T47D (cell line): ENCODE results near the gene ZNF280B.
"Not testable (repeated sequence)": the region's sequence is repeated elsewhere in the genome, so short reads cannot be mapped to it uniquely, and the experiment has no call there.

Experiments used
- DNase-seq, 2 experiments: peaks; one replicate each; pipeline versions ENCODE4 v3.0.0 to v3.0.0-alpha.2; 2011 to 2012; ENCODE audit warnings: low read depth in 1 of 2, low spot score in 1 of 2
- JUND ChIP-seq: IDR thresholded peaks from 2 replicates; pipeline ENCODE4 v1.6.1; 2012; ENCODE audit warnings: low read depth
- in situ Hi-C: cut with HindIII; loops from 2 replicates; pipeline ENCODE4 v1.10.0; 2016; ENCODE audit warnings: low sequenced_read_pairs, low pct_unique_long_range_greater_than_20kb

The ZNF280B gene

DNA sequence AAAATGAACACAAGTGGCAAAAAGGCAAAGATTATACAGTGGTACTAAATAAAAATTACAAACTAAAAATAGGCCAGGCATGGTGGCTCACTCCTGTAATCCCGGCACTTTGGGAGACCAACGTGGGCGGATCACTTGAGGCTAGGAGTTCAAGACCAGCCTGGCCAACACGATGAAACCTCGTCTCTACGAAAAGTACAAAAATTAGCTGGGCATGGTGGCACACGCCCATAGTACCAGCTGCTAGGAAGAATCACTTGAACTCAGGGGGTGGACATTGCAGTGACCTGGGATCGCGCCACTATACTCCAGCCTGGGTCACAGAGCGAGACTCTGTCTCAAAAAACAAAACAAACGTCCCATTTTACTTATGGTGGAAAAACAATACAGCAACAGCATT lies 24.5 kb downstream of the ZNF280B start:
- DNase-seq: no peak
- in situ Hi-C loops: no loop called here
- no peak for TF ChIP-seq JUND

DNA sequence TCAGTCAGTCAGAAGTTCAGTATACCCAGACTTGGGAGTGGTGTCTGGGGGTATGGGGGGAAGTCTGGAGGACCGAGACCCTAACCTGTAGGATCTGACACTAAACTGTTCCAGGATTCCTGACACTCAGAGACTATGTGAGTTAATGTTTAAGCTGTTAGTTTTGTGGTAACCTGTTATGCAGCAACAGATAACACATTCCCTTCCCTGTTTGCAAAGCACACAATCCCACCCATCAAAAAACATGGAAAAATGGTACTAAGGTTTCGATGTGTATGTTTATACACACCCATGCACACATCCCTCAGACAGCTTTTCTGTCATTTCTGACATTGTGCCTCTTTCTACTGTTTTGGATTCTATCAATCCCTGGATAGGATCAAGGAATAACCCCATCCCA lies 27.6 kb downstream of the ZNF280B start:
- in situ Hi-C loops: no loop called here
- TF ChIP-seq JUND: no peak
- DNase-seq: no peak

GRCh38 chr22:22479999-22480532 lies 28.5 kb downstream of the ZNF280B start:
- no peak for DNase-seq
- TF ChIP-seq JUND: no peak
- in situ Hi-C loops: no loop called here

GRCh38 chr22:22479116-22479515 lies 29.4 kb downstream of the ZNF280B start:
- in situ Hi-C loops: no loop called here
- TF ChIP-seq JUND: no peak

GRCh38 chr22:22478470-22478869 lies 30.1 kb downstream of the ZNF280B start:
- no peak for DNase-seq
- no peak for TF ChIP-seq JUND
- in situ Hi-C loops: no loop called here

More at GRCh38 chr22:22479116-22479515, 29.4 kb downstream of the ZNF280B start:
- no peak for DNase-seq

DNA sequence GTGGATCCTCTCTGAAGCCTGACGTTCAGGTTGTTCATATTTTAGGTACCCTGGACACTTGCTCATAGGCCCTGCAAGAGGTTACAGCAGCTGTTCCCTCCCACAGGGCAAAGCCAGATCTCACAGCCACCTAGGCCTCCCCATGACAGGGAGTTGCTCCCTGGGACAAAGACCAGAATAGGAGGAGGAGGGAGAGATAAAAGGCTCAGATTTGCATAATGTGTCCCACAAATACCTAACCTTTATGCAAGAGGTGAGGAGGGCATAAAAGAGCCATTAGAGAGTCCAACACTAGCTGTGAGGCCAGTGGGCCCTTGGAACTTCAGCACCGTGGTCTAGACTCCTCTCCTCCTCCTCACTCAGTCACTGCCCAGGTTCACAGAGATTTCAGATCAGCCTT lies 33.8 kb downstream of the ZNF280B start:
- DNase-seq: no peak
- no peak for TF ChIP-seq JUND
- in situ Hi-C loops: no loop called here

DNA sequence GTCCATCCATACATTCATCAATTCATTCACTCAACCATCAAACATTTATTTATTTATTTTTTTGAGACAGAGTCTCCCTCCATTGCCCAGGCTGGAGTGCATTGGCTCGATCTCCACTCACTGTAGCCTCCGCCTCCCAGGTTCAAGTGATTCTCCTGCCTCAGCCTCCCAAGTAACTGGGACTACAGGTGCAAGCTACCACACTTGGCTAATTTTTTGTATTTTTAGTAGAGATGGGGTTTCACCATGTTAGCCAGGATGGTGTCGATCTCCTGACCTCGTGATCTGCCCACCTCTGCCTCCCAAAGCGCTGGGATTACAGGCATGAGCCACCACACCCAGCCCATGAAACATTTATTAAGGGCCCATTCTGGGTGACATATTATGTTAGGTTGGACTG lies 37.4 kb downstream of the ZNF280B start:
- DNase-seq, in situ Hi-C loops: not testable (repeated sequence)

- in situ Hi-C loops: no loop called here
- DNase-seq: no peak
- TF ChIP-seq JUND: no peak
Observed at GRCh38 chr22:22469527-22469926, 39.0 kb downstream of the ZNF280B start.

GRCh38 chr22:22468794-22469469 lies 39.6 kb downstream of the ZNF280B start:
- in situ Hi-C loops: not testable (repeated sequence)

GRCh38 chr22:22467112-22467511 lies 41.4 kb downstream of the ZNF280B start:
- in situ Hi-C loops: no loop called here
- no peak for DNase-seq
- no peak for TF ChIP-seq JUND

More at GRCh38 chr22:22468794-22469469, 39.6 kb downstream of the ZNF280B start:
- DNase-seq: not testable (repeated sequence)

DNA sequence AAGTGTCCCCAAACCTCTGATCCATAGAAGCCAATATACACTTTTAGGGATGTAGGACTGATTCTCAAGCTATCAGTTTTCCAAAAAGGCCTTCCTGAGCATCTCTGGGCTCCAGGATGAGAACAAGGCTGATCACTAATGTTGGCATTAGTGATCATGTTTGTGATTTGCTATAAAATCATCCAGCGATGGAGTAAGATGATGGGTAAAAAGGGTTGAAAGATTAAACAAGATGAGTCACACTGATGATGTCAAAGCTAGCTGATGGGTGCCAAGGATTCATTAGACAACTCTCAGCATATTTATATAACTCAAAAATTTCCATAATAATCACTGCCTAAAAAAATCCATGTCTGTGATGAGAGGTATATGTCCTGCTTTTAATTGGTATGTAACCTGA lies 42.8 kb downstream of the ZNF280B start:
- in situ Hi-C loops: no loop called here
- no peak for TF ChIP-seq JUND
- DNase-seq: no peak

GRCh38 chr22:22465094-22465602 lies 43.4 kb downstream of the ZNF280B start:
- in situ Hi-C loops: no loop called here
- no peak for DNase-seq
- TF ChIP-seq JUND: no peak

DNA sequence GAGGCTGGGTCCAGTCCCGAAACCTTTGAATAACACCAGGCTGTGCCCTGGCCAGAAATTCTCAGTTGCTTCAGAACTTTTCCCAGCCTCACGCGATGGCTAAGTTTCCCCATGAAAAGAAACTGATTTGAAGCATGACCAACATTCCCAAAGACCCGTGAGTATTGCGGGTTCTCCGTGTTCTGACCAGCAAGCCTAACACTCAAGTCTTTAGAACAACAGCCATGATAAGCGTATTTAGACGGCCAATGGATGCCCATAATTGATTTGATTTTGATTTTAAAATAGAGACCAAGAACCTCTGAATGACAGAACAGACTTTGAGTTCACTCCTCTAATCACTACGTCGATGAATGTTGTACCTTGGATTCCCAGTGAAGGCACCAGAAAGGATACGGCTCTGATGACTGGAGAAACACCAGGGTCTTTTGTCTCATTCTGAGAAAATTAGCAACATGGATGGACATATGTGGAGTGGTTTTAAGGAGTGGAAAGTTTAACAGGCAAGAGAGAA lies 43.9 kb downstream of the ZNF280B start:
- TF ChIP-seq JUND: no peak
- in situ Hi-C loops: no loop called here
- DNase-seq: no peak
